Measurements from ENCODE around the gene SPHKAP.

- TF ChIP-seq POLR2AphosphoS5 (IDR thresholded peaks at IDR 0.05; ENCODE audit: low read depth, low read length) (no peak), REST (IDR thresholded peaks at IDR 0.05; ENCODE audit: insufficient read depth in 1 of 2, low read depth in 2 of 2, low read length in 2 of 2) (no peak), FOXP2 (optimal IDR thresholded peaks at IDR 0.05; ENCODE audit: borderline replicate concordance, extremely low read depth, extremely low read length, insufficient read depth) (no peak)
These were observed 23.6 kb downstream of the SPHKAP start for GRCh38 chr2:228157841-228158240.

Measured in PFSK-1 (cell line).